ENCODE results near the gene MKRN3. TPM values are rescaled to one million over a fixed set of nuclear protein-coding genes. Genes with fewer than 3 reads are reported as not detected.
A peak's percentile ranks its signal among the peaks of the same experiment; 100 is the strongest.

Gene MKRN3
- not detected in 2 replicates for total RNA-seq (2014; rRNA removed; shearing (Covaris generic); ENCODE audit: low replicate concordance)

DNA sequence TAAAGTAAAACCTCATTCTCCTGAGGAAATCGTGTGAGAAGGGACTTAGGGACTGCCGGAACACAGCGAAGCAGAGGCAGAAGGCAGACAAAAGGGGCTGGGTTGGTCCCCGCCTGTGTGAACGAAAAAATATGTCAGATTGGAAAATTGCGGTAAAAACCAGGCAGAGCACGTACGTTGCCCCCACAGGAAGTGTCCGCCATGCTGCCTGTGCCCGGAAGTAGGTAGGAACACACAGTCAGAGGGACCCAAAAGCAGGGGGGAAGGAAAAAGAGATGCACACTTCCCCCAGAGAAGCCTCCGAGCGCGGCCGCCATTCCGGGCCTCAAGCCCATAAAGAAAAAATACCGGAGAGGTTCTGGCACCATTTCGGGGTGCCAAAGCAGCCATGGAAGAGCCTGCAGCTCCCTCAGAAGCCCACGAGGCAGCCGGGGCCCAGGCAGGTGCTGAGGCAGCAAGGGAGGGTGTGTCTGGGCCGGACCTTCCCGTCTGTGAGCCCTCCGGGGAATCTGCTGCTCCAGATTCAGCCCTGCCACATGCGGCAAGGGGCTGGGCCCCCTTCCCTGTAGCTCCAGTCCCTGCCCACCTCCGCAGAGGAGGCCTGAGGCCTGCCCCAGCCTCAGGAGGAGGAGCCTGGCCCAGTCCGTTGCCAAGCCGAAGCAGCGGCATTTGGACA is at the start of gene MKRN3:
TSS of gene MKRN3 (plus strand) at position 280 of the 676 bp plus-strand sequence. CDS start at position 389, 109 bp downstream.
- in situ Hi-C loops (cut with HindIII; ENCODE audit: low pct_unique_long_range_greater_than_20kb, low sequenced_read_pairs): no loop called here
- no peak for DNase-seq (ENCODE audit: low read depth)

DNA sequence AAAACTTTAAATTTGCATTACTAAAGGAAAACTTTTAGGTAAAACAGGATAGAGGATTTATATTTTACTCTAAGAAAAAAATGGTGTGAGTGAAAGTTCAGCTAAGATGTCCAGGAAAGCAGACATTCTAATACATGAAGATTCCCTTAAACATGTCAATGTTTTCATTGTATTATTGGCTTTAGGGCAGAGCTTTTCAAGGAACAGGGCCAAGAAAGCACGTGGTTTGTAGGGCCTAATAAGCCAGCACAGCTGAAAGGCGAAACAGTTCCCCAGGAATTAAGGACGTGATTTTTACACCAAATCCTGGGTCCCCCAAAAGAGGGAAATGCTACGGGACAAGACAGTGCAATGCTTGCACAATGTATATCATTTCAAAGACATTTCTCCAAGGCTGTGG is 48.6 kb upstream of the MKRN3 start:
- in situ Hi-C loops (cut with HindIII; ENCODE audit: low pct_unique_long_range_greater_than_20kb, low sequenced_read_pairs): no loop called here
- DNase-seq (ENCODE audit: low read depth): no peak

DNA sequence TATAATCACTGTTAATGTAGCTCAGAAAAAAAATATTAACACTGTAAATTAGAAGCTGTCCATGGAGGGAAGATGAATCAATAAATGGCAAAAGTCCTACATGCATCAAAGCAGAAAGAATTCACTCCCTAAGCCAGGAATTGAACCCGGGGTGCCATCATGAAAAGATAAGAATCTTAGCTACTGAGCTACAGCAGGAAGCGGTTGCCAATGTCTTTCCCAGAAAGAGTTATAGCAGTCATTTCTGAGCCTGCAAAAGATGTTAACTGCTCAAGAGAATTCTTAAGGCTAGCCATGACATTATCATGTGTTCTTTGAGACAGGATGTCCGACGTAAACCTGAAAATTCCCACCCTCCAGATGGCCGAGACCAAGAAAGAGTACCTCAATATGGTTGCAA is 47.4 kb upstream of the MKRN3 start:
- DNase-seq (ENCODE audit: low read depth): no peak

DNA sequence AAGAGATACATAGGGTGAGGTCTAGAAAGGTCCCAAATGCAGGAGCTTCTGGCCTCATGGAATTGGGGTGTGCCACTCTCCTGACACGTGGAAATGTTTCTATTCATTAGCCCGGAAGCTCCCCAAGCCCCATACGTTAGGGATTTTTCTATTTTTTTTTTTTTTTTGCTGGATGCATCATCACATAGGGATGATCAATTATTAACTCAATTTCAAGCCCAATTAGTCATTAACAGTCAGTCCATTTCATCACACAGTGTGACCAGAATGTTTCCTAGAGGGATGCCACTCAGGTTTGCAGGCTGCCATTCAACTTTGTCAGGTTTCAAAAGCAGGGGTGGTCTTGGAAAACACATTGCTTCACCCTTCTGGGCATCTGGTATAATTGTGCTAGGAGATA is 40.7 kb upstream of the MKRN3 start:
- in situ Hi-C loops (cut with HindIII; ENCODE audit: low pct_unique_long_range_greater_than_20kb, low sequenced_read_pairs): no loop called here
- peak; percentile 56 for DNase-seq (ENCODE audit: low read depth)

More for the DNA sequence above, 47.4 kb upstream of the MKRN3 start:
- in situ Hi-C loops (cut with HindIII; ENCODE audit: low pct_unique_long_range_greater_than_20kb, low sequenced_read_pairs): no loop called here

DNA sequence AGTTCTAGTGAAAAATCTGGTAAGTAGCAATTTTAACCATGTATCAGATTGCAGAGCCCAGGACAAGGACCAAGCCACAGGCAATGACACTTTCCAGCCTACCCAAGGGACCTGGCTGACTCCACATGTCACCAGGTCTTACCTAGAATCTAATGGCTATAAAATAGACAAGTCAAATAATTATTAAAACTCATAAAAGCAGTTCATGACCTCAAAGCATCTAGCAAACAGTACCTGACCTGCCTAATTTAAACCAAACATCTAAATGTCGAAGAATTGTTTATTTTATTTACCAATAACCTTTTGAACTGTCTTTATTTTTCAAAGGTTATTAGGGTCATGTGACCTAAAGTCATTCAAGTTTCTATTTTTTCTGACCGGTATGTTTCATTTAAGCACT is 35.6 kb upstream of the MKRN3 start:
- in situ Hi-C loops (cut with HindIII; ENCODE audit: low pct_unique_long_range_greater_than_20kb, low sequenced_read_pairs): no loop called here
- no peak for DNase-seq (ENCODE audit: low read depth)

DNA sequence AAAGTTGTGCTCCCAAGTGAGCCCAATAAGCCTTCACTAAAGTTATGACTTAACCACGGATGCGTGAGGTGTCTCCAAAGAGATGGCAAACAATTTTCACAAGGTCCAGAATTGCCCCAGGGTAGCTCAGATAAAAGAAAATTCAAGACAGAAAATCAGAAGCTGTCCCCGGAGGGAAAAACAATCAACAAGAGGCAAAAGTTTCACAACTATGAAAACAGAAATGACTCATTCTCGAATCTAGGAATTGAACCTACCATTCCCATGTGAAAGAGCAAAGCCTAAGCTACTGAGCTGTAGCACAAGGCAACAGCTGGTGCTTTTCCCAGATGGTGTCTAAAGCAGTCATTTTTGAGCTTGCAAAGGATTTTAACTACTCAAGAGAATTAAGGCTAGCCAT is 33.5 kb upstream of the MKRN3 start:
- no peak for DNase-seq (ENCODE audit: low read depth)
- in situ Hi-C loops (cut with HindIII; ENCODE audit: low pct_unique_long_range_greater_than_20kb, low sequenced_read_pairs): no loop called here

DNA sequence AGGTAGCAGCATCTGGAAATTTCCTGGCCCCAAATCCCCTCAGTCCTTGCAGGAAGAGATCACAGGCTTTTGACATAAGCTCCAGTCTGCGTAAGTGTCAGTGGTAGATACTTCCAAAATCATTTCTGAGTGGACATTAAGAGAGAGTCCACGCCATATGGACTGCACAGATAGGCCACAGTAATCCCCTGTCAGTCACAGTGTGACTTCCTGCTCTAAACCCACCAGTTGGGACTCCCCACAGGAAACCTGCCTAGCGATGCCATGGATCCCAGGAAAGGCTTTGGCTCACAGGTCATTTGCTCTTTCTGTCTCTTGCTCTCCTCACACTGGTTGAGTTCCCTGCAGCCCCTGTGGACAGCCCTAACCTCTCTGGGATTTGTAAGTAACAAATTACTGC is 28.8 kb upstream of the MKRN3 start:
- in situ Hi-C loops (cut with HindIII; ENCODE audit: low pct_unique_long_range_greater_than_20kb, low sequenced_read_pairs): no loop called here
- no peak for DNase-seq (ENCODE audit: low read depth)

DNA sequence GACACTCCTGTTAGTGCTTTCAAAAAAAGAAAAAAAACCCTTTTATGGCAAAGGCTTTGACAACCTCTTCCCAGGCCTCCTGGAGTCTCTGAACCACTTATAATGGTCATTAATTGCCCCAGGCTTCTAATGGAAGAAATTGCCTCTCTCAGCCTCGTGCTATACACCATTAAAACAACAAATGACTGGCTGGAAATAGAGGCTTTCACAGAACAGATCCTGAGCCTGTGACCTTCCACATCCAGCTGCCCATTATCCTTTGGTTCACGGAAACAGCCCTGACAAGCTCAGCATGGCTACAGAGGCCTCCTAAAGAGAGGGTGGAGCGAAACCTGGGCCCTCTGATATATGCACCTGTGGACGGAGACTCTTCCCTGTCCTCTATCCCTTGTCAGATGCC is 26.8 kb upstream of the MKRN3 start:
- in situ Hi-C loops (cut with HindIII; ENCODE audit: low pct_unique_long_range_greater_than_20kb, low sequenced_read_pairs): no loop called here
- no peak for DNase-seq (ENCODE audit: low read depth)

DNA sequence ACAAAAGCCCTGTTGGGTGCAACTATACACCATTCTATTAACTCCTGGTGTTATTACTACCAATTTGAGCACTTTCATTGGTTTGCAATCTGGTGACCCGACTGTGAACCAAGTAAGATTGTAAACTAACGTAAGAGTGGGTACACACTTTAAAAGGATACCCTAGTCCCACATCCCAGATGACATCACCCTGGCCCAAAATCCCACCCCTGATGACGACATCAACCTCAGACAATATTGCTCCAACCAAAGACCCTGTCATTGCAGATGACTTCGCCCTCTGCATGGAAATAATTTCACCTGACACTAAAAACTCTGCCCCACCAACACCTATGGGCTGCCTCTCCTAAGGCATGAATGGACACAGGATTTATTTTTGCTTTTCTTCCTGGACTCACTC is 25.6 kb upstream of the MKRN3 start:
- in situ Hi-C loops (cut with HindIII; ENCODE audit: low pct_unique_long_range_greater_than_20kb, low sequenced_read_pairs): no loop called here
- no peak for DNase-seq (ENCODE audit: low read depth)

DNA sequence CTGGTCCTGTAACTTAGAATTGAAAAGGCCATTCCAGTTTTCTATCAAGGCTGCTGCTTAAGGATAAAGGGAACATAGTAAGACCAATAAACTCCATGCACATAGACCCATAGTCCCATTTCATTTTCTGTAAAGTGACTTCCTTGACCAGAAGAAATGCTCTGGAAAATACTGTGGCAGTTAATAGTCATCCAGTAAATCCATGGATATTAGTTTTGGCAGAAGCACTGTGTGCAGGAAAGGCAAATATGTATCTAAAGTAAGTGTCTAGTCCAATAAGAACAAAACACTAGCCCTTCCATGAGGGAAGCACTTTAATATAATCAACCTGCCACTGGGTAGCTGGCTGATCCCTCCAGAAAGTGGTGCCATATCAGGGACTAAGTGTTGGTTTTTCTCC is 19.3 kb upstream of the MKRN3 start:
- in situ Hi-C loops (cut with HindIII; ENCODE audit: low pct_unique_long_range_greater_than_20kb, low sequenced_read_pairs): no loop called here
- no peak for DNase-seq (ENCODE audit: low read depth)

DNA sequence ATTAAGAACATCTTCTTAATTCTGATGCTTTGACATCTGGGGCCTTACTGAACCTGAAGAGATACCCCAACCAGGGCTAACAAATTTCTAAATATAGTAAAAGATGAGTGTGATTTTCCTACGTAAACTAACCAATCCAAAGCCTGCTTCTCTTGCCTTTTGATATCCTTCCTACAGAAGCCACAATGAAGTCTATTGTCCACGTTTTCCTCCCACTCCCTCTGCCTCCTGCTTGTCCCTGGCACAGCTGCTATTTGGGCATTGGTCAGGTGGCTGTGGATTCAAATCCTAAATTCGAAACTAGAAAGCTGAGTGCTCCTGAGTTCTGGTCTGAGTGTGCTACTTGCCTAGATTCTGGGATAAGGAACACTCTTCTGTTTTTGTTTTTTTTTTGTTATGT is 17.4 kb upstream of the MKRN3 start:
- DNase-seq (ENCODE audit: low read depth): no peak
- in situ Hi-C loops (cut with HindIII; ENCODE audit: low pct_unique_long_range_greater_than_20kb, low sequenced_read_pairs): no loop called here

DNA sequence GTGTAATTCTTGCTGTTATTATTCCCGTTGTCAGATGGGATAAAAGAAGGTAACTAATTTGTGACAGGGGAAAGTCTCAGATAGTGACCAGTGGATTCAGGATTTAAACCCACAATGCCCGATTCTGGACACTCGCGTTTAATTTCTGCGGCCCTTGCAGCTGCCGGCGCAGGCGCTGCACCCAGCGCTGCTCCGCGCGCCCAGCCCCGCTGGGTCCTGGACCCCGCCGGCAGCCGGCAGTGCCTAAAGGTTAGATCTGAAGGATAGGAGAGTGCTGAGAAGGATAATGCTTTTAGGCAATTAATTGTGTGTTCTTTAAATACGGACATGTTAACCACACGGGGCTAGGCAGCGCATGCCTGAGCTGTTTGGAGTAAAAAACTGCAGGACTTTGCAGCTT is 3.6 kb upstream of the MKRN3 start:
- DNase-seq (ENCODE audit: low read depth): no peak
- in situ Hi-C loops (cut with HindIII; ENCODE audit: low pct_unique_long_range_greater_than_20kb, low sequenced_read_pairs): no loop called here

DNA sequence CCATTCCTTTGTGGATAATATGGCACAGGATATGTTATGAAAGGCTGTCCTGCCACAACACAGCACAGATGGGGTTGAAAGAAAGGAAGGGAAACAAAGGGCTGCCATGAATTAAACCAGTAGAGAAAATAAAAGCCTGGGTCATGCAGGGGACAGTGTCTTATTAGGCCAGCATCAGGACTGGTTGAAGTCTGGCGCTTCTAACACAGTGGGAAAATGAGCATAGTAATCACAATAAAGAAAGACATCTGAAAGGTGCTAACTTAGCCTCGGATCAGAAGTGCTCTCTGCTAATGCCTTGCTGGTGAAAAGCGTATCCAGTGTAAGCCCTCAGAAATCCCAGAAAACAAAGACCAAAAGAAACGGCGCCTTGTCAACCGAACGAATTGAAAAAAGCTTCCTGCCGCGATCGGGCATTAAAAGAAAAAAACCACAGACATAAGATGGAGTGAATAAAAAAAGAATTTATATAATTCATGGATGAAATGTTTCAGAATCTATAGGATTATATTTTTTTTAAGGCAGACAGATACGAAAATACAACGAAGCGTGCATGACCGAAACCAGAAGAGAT is 566 bp upstream of the MKRN3 start:
- DNase-seq (ENCODE audit: low read depth): no peak
- in situ Hi-C loops (cut with HindIII; ENCODE audit: low pct_unique_long_range_greater_than_20kb, low sequenced_read_pairs): no loop called here

DNA sequence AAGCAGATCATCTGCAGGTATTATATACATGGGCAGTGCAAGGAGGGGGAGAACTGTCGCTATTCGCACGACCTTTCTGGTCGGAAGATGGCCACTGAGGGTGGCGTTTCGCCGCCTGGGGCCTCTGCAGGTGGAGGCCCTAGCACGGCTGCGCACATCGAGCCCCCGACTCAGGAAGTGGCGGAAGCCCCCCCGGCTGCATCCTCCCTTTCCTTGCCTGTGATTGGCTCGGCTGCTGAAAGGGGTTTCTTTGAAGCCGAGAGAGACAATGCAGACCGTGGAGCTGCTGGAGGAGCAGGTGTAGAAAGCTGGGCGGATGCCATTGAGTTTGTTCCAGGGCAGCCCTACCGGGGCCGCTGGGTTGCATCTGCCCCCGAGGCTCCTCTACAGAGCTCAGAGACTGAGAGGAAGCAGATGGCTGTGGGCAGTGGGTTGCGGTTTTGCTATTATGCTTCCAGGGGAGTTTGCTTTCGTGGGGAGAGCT is 639 bp downstream of the MKRN3 start:
- DNase-seq (ENCODE audit: low read depth): no peak

DNA sequence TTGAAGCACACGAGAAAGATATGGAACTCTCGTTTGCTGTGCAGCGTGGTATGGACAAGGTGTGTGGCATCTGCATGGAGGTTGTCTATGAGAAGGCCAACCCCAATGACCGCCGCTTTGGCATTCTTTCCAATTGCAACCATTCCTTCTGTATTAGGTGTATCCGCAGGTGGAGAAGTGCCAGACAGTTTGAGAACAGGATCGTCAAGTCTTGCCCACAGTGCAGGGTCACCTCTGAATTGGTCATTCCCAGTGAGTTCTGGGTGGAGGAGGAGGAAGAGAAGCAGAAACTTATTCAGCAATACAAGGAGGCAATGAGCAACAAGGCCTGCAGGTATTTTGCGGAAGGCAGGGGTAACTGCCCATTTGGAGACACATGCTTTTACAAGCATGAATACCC is 1.2 kb downstream of the MKRN3 start:
- in situ Hi-C loops (cut with HindIII; ENCODE audit: low pct_unique_long_range_greater_than_20kb, low sequenced_read_pairs): no loop called here
- no peak for DNase-seq (ENCODE audit: low read depth)

More for the DNA sequence above, 639 bp downstream of the MKRN3 start:
- in situ Hi-C loops (cut with HindIII; ENCODE audit: low pct_unique_long_range_greater_than_20kb, low sequenced_read_pairs): no loop called here

DNA sequence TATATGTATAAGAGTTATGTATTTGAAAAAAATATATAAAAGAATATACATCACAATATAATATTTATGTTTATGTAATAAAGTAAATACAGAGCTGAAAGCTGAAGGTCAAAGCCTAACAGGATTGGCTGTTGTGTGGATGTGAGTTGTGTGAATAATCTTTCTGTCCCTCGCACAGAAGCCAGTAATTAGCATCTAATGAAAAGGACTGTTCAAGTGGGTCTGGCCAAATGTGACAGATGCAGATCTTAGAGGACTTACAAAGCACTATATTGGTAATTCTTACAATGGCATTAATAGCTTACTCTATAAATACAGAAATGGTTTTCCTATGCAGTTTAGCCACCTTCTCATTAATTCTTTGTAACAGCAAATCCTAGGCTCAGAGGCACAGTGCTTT is 2.4 kb downstream of the MKRN3 start:
- in situ Hi-C loops (cut with HindIII; ENCODE audit: low pct_unique_long_range_greater_than_20kb, low sequenced_read_pairs): no loop called here
- DNase-seq (ENCODE audit: low read depth): no peak

DNA sequence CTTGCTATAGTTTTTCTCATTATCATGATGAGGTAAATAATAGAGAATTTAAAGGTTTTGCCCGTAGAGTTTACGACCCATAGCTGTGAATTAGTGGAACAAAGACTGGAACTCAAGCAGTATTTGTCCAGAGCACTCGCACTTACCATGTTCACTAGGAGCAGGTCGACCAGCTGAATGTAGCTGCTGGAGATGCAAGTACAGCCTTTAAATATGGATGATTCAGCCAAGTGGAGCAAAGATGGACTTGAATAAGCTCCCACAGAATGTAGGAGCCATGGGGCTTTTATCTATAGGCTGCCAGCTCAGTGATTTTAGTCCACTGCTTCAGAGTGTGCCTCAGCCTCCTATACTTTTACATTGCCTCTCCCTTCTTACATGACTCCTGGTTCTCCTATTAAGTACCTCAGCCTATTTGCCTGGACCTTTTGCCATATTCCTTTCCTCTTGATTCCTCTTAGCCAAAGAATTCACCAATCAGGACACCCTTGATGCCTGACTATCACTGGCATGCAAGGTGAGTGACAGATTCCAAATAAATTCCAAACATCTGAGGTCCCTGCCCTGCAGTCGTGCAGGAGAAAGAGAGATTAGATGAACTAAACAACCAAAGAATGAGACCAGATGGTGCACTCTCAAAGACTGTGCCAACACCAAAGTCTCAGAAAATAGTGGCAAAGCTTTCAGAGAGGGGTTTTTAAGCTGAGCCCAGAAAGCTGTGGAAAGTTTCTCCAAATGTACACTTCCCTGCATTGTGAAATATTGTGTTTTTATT is 3.9 kb downstream of the MKRN3 start:
- in situ Hi-C loops (cut with HindIII; ENCODE audit: low pct_unique_long_range_greater_than_20kb, low sequenced_read_pairs): no loop called here
- no peak for DNase-seq (ENCODE audit: low read depth)

DNA sequence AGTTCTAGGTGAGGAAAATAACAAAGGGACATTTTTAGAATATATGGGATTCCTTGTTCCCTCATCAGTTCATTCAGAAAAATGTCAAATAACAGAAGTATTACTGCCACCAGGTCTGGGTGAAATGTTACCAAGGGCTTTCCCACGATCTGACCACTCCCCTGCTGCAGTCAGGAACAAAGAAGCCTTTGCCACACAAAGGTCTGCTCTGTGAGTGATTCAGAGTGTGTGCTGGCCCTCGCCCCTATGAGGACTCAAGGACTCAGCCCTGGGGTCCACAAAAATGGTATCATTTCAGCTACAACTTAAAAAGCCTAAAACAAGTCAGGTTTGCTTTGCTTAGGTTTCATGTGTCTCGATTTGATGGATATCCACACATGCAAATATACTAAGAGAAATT is 5.0 kb downstream of the MKRN3 start:
- in situ Hi-C loops (cut with HindIII; ENCODE audit: low pct_unique_long_range_greater_than_20kb, low sequenced_read_pairs): no loop called here
- no peak for DNase-seq (ENCODE audit: low read depth)

DNA sequence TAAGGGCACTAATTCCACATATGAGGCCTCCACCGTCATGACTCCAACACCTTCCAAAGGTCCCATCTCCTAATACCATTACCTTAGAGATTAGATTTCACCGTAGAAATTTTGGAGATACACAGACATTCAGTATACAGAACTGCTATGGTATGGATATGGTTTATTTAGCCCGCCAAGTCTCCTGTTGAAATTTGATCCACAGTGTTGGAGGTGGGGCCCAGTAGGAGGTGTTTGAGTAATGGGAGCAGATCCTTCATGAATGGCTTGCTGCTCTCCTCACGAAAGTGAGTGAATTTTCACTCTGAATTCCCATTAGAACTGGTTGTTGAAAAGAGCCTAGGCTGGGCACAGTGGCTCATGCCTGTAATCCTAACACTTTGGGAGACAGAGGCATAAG is 7.4 kb downstream of the MKRN3 start:
- in situ Hi-C loops (cut with HindIII; ENCODE audit: low pct_unique_long_range_greater_than_20kb, low sequenced_read_pairs): no loop called here
- no peak for DNase-seq (ENCODE audit: low read depth)

Data from Caki2 (cell line).